Sigmoid colon (tissue), 3 donors: ENCODE data around the gene MZF1.

Experiments
- POLR2A ChIP-seq, 2 donors: fragments of 450-650 bp; IDR thresholded peaks; one replicate each; pipeline ENCODE4 v1.6.1; 2016; ENCODE audit warnings: antibody characterized with exemption in 2 of 2, mild to moderate bottlenecking in 2 of 2, moderate library complexity in 2 of 2
- TF ChIP-seq, protein P1 (sequence below), 4 experiments: fragments of 450-650 bp in 3 of 4; fragments of 200-600 bp in 1 of 4; IDR thresholded peaks; one replicate each; pipeline ENCODE4 v1.5.1; 2016 to 2019; ENCODE audit warnings: antibody characterized with exemption in 4 of 4, mild to moderate bottlenecking in 3 of 4, moderate library complexity in 2 of 4

DNA sequence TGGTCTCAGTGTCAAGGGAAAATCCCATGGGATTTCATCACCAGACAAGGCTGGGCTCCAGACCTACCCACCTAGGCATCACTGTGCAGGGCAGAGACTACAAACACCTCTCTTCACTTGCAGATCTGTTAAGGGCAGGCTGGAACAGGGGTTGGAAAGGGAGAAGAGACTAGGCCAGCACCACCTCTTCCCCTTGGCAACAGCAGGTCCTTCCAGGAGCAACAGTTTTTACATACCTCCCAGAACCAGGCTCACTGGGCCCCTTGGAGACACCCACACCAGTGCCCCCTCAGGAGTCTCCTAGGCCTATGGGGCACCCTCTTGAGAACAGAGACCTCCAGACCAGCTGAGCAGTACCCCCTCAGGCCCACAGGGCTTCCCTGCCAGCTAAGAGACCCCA is 12.2 kb downstream of the MZF1 start:
- TF ChIP-seq POLR2A (IDR thresholded peaks at IDR 0.05) = no peak
- TF ChIP-seq, protein P1, sequence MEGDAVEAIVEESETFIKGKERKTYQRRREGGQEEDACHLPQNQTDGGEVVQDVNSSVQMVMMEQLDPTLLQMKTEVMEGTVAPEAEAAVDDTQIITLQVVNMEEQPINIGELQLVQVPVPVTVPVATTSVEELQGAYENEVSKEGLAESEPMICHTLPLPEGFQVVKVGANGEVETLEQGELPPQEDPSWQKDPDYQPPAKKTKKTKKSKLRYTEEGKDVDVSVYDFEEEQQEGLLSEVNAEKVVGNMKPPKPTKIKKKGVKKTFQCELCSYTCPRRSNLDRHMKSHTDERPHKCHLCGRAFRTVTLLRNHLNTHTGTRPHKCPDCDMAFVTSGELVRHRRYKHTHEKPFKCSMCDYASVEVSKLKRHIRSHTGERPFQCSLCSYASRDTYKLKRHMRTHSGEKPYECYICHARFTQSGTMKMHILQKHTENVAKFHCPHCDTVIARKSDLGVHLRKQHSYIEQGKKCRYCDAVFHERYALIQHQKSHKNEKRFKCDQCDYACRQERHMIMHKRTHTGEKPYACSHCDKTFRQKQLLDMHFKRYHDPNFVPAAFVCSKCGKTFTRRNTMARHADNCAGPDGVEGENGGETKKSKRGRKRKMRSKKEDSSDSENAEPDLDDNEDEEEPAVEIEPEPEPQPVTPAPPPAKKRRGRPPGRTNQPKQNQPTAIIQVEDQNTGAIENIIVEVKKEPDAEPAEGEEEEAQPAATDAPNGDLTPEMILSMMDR (IDR thresholded peaks at IDR 0.05) = no peak
